GM12878 (cell line): Measurements from ENCODE around the gene RNU6-9. TPM values are rescaled to one million over a fixed set of nuclear protein-coding genes. Genes with fewer than 3 reads are reported as not detected.

Experiments
- ATAC-seq: fragments of 200-7000 bp; cut with Tn5 transposase; 3 replicates; pipeline ENCODE4 v1.9.1; 2020; ENCODE audit warnings: mild to moderate bottlenecking, moderate library complexity
- BruUV-seq: library from RNA; stranded (reverse); fragments of 400-500 nt; replicated peaks from 2 replicates; lab custom pipeline; 2021; lab: Mats Ljungman, UMichigan
- CTCF ChIA-PET: fragments of 300-600 bp; sonication (Branson Sonifier 250); formaldehyde crosslinking; extraction: SDS; loops from one replicate; lab custom pipeline; 2021; ENCODE audit warnings: inconsistent platforms; lab: Yijun Ruan, JAX
- POLR2A ChIA-PET: fragments of 350-600 bp; formaldehyde crosslinking; extraction: SDS; loops from one replicate; lab custom pipeline; 2021; ENCODE audit warnings: inconsistent platforms; lab: Charles Lee
- RAD21 ChIA-PET: fragments of 300-600 bp; sonication (Branson Sonifier 250); formaldehyde crosslinking; loops from one replicate; lab custom pipeline; 2023; ENCODE audit warnings: antibody characterized with exemption; ENCODE audit not compliant: unreplicated experiment; lab: Charles Lee
- SMC1A ChIA-PET: fragments of 300-600 bp; sonication (Branson Sonifier 250); formaldehyde crosslinking; loops from one replicate; lab custom pipeline; 2023; ENCODE audit not compliant: unreplicated experiment, uncharacterized antibody; lab: Charles Lee
- DNase-seq: peaks from one replicate; pipeline ENCODE4 v3.0.0-alpha.2; 2011; ENCODE audit warnings: low read depth, low spot score
- FAIRE-seq: peaks from 3 replicates; lab custom pipeline; 2011; peaks lifted over from hg19 to GRCh38; lab: Jason Lieb, UNC
- H2AFZ ChIP-seq: 2 replicates; pipeline ENCODE4 v1.6.0; 2011; ENCODE audit warnings: low read depth, low read length, control low read depth; ENCODE audit not compliant: control insufficient read depth
- H3K27ac ChIP-seq: 2 replicates; pipeline ENCODE4 v1.5.1; 2011; ENCODE audit warnings: control low read depth; ENCODE audit not compliant: control insufficient read depth, insufficient read depth
- H3K27me3 ChIP-seq, 2 experiments: replicated peaks in 1 of 2; 2 replicates each; pipeline versions ENCODE4 v1.6.0 to v1.6.1; 2011; ENCODE audit warnings: low read length in 1 of 2; ENCODE audit not compliant: control insufficient read depth in 2 of 2, insufficient read depth in 2 of 2
- H3K36me3 ChIP-seq, 2 experiments: 2 replicates each; pipeline ENCODE4 v1.5.1; 2011; ENCODE audit warnings: low read length in 1 of 2; ENCODE audit not compliant: control insufficient read depth in 2 of 2, insufficient read depth in 2 of 2
- H3K4me1 ChIP-seq: 2 replicates; pipeline ENCODE4 v1.6.1; 2011; ENCODE audit warnings: mild to moderate bottlenecking, low read length, moderate library complexity, mixed read lengths; ENCODE audit not compliant: control insufficient read depth, insufficient read depth
- H3K4me2 ChIP-seq: 2 replicates; pipeline ENCODE4 v1.6.0; 2011; ENCODE audit warnings: control low read depth; ENCODE audit not compliant: control insufficient read depth, insufficient read depth
- H3K4me3 ChIP-seq: fragments of 200-600 bp; sonication (generic); 2 replicates; pipeline ENCODE4 v1.5.1; 2016
- H3K79me2 ChIP-seq: 2 replicates; pipeline ENCODE4 v1.6.0; 2011; ENCODE audit warnings: low read length; ENCODE audit not compliant: control insufficient read depth, insufficient read depth
- H3K9ac ChIP-seq: 2 replicates; pipeline ENCODE4 v1.8.0; 2011; ENCODE audit warnings: low read length, control low read depth, mixed read lengths; ENCODE audit not compliant: control insufficient read depth, insufficient read depth
- H3K9me3 ChIP-seq: replicated peaks from 3 replicates; pipeline ENCODE4 v1.5.1; 2011; ENCODE audit warnings: mild to moderate bottlenecking, low read length; ENCODE audit not compliant: control insufficient read depth, insufficient read depth
- H4K20me1 ChIP-seq: 2 replicates; pipeline ENCODE4 v1.6.0; 2011; ENCODE audit not compliant: control insufficient read depth, insufficient read depth
- CHD1 ChIP-seq: IDR thresholded peaks from 2 replicates; pipeline ENCODE4 v1.6.1; 2012; ENCODE audit warnings: low read depth, low read length, improper control_type of control experiment
- CREB1 ChIP-seq: IDR thresholded peaks from 2 replicates; pipeline ENCODE4 v1.6.1; 2012; ENCODE audit warnings: low read depth, mild to moderate bottlenecking, inconsistent platforms
- DPF2 ChIP-seq: fragments of 450-650 bp; IDR thresholded peaks from 2 replicates; pipeline ENCODE4 v1.6.1; 2017; ENCODE audit warnings: mild to moderate bottlenecking
- FOXK2 ChIP-seq: fragments of 450-650 bp; IDR thresholded peaks from 2 replicates; pipeline ENCODE4 v1.6.1; 2017; ENCODE audit warnings: mild to moderate bottlenecking, moderate library complexity
- GABPA ChIP-seq: IDR thresholded peaks from 2 replicates; pipeline ENCODE4 v1.6.1; 2014; ENCODE audit warnings: antibody characterized with exemption, low read depth, mild to moderate bottlenecking, inconsistent platforms
- HDAC2 ChIP-seq: fragments of 200-600 bp; sonication (generic); IDR thresholded peaks from 2 replicates; pipeline ENCODE4 v1.6.1; 2017
- MEF2A ChIP-seq: IDR thresholded peaks from 2 replicates; pipeline ENCODE4 v1.6.1; 2011; ENCODE audit warnings: low read depth, mild to moderate bottlenecking, low read length, moderate library complexity; ENCODE audit not compliant: insufficient read depth
- MYC ChIP-seq: IDR thresholded peaks from 2 replicates; pipeline ENCODE4 v1.6.1; 2011; ENCODE audit warnings: mild to moderate bottlenecking, low read length, moderate library complexity, inconsistent platforms; ENCODE audit not compliant: insufficient read depth, insufficient replicate concordance, insufficient read length, severe bottlenecking
- NBN ChIP-seq: fragments of 450-650 bp; IDR thresholded peaks from 2 replicates; pipeline ENCODE4 v1.6.1; 2016
- NKRF ChIP-seq: fragments of 450-650 bp; conservative IDR thresholded peaks from 2 replicates; pipeline ENCODE4 v1.6.1; 2017; ENCODE audit warnings: mild to moderate bottlenecking, moderate library complexity
- SMARCA5 ChIP-seq: fragments of 450-650 bp; IDR thresholded peaks from 2 replicates; pipeline ENCODE4 v1.6.1; 2017; ENCODE audit warnings: mild to moderate bottlenecking
- SP1 ChIP-seq: IDR thresholded peaks from one replicate; pipeline ENCODE4 v1.6.1; 2011; ENCODE audit warnings: low read depth, low read length
- SRF ChIP-seq, 2 experiments: IDR thresholded peaks; 2 replicates each; pipeline ENCODE4 v1.6.1; 2011; ENCODE audit warnings: low read depth in 2 of 2, low read length in 2 of 2, mild to moderate bottlenecking in 1 of 2, moderate library complexity in 1 of 2
- SUZ12 ChIP-seq: fragments of 200-600 bp; sonication (generic); IDR thresholded peaks from one replicate; pipeline ENCODE4 v1.6.1; 2018; ENCODE audit warnings: antibody characterized with exemption, mild to moderate bottlenecking; ENCODE audit not compliant: unreplicated experiment
- ZNF207 ChIP-seq: fragments of 450-650 bp; IDR thresholded peaks from 2 replicates; pipeline ENCODE4 v1.6.1; 2014; ENCODE audit warnings: antibody characterized with exemption, mild to moderate bottlenecking, borderline replicate concordance
- ZNF274 ChIP-seq: IDR thresholded peaks from one replicate; pipeline ENCODE4 v1.8.0; 2011; ENCODE audit not compliant: insufficient read length, insufficient read depth
- ZSCAN29 ChIP-seq: fragments of 450-650 bp; IDR thresholded peaks from 2 replicates; pipeline ENCODE4 v1.6.1; 2017; ENCODE audit warnings: mild to moderate bottlenecking, moderate library complexity
- WGBS: methylation state at CpG from one replicate; pipeline ENCODE4 v1.1.6; 2016; ENCODE audit warnings: low lambda C conversion rate; ENCODE audit not compliant: insufficient replicate concordance, insufficient coverage; ENCODE audit errors: missing lambda C conversion rate; 5-methylcytosine and 5-hydroxymethylcytosine counted together
- in situ Hi-C: fragments of 300-500 bp; cut with MboI; formaldehyde crosslinking; loops from 9 replicates; pipeline ENCODE4 v1.14.3; 2018; ENCODE audit warnings: mixed read lengths
- intact Hi-C: fragments of 100-400 bp; cut with micrococcal nuclease; formaldehyde crosslinking; loops from one replicate; pipeline ENCODE4 v1.14.2; 2022; ENCODE audit not compliant: unreplicated experiment
- polyA plus RNA-seq, 11 experiments: library from polyadenylated mRNA; depleted of rRNA in 4 of 11; unstranded in 6 of 11; stranded (reverse) in 5 of 11; fragments of >200 nt; fragmentation: Nextera tagmentation in 4 of 11; fragmentation: Illumina TruSeq in 1 of 11; extraction: Ambion mirVana in 4 of 11; extraction: Trizol in 1 of 11; gene quantifications; 1 replicate in 1 of 11; 2 replicates in 10 of 11; pipeline versions ENCODE4 v1.2.1 to v1.2.3, GENCODE V29; 2011 to 2016; ENCODE audit warnings: inconsistent platforms in 2 of 11, missing spikeins in 2 of 11, low read depth in 1 of 11
- total RNA-seq, 4 experiments: library from RNA; depleted of rRNA in 3 of 4; stranded (reverse); fragments of >200 nt in 3 of 4; fragmentation: Illumina TruSeq in 1 of 4; extraction: Trizol in 1 of 4; gene quantifications; 2 replicates each; pipeline versions ENCODE4 v1.2.1 to v1.2.3, GENCODE V29; 2013 to 2021
- TF ChIP-seq, protein P1 (sequence below): IDR thresholded peaks from 2 replicates; pipeline ENCODE4 v1.6.1; 2011; ENCODE audit warnings: mild to moderate bottlenecking, low read depth, low read length, moderate library complexity; ENCODE audit not compliant: insufficient replicate concordance
- TF ChIP-seq, protein P2 (sequence below): fragments of 450-650 bp; IDR thresholded peaks from 2 replicates; pipeline ENCODE4 v1.6.1; 2016; ENCODE audit warnings: mild to moderate bottlenecking, moderate library complexity, borderline replicate concordance

Gene RNU6-9
- total and polyA plus RNA-seq, 10 of the 15 experiments (the other 5 are each of a cell fraction or from before 2014, with no cell fraction given): not detected

GRCh38 chr19:885536-886224 is 7.6 kb upstream of the RNU6-9 start:
- peaks cover 0 to 3% of the 10 kb centered on the region in 2 experiments; a peak in 3 of 4 replicates for H3K36me3 ChIP-seq
- H3K9ac ChIP-seq: no peak overlapping the region
- H3K79me2 ChIP-seq: no peaks in the 10 kb centered on the region
- intact Hi-C loops (no loop called here), in situ Hi-C loops (no loop called here)
- no peak overlapping the region for H3K4me3 ChIP-seq
- BruUV-seq: no TSS peak
- no peaks in the 10 kb centered on the region for H3K4me1 ChIP-seq
- CTCF ChIA-PET: no interaction called here
- no peak overlapping the region for H2AFZ ChIP-seq
- H3K4me2 ChIP-seq: no peak overlapping the region
- no peaks in the 10 kb centered on the region; the same call in 2 of the 3 replicates for H3K9me3 ChIP-seq
- H3K27ac ChIP-seq: no peak overlapping the region
- H3K27me3 ChIP-seq: no peaks in the 10 kb centered on the region
- DNase-seq (no peak), FAIRE-seq (no peak), ATAC-seq (no peak)
- TF ChIP-seq CREB1 (no peak), CHD1 (no peak), ZNF274 (no peak), SP1 (no peak), DPF2 (no peak), ZNF207 (no peak), GABPA (no peak), NKRF (no peak), SRF (IDR thresholded peaks at IDR 0.05; ENCODE audit: low read depth in 2 of 2, low read length in 2 of 2) (no peak), ZSCAN29 (no peak), MEF2A (no peak), MYC (no peak), SMARCA5 (no peak), FOXK2 (no peak), HDAC2 (no peak), NBN (no peak), SUZ12 (no peak)
- TF ChIP-seq, protein P1, sequence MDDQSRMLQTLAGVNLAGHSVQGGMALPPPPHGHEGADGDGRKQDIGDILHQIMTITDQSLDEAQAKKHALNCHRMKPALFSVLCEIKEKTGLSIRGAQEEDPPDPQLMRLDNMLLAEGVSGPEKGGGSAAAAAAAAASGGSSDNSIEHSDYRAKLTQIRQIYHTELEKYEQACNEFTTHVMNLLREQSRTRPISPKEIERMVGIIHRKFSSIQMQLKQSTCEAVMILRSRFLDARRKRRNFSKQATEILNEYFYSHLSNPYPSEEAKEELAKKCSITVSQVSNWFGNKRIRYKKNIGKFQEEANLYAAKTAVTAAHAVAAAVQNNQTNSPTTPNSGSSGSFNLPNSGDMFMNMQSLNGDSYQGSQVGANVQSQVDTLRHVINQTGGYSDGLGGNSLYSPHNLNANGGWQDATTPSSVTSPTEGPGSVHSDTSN: no peak
- TF ChIP-seq, protein P2, sequence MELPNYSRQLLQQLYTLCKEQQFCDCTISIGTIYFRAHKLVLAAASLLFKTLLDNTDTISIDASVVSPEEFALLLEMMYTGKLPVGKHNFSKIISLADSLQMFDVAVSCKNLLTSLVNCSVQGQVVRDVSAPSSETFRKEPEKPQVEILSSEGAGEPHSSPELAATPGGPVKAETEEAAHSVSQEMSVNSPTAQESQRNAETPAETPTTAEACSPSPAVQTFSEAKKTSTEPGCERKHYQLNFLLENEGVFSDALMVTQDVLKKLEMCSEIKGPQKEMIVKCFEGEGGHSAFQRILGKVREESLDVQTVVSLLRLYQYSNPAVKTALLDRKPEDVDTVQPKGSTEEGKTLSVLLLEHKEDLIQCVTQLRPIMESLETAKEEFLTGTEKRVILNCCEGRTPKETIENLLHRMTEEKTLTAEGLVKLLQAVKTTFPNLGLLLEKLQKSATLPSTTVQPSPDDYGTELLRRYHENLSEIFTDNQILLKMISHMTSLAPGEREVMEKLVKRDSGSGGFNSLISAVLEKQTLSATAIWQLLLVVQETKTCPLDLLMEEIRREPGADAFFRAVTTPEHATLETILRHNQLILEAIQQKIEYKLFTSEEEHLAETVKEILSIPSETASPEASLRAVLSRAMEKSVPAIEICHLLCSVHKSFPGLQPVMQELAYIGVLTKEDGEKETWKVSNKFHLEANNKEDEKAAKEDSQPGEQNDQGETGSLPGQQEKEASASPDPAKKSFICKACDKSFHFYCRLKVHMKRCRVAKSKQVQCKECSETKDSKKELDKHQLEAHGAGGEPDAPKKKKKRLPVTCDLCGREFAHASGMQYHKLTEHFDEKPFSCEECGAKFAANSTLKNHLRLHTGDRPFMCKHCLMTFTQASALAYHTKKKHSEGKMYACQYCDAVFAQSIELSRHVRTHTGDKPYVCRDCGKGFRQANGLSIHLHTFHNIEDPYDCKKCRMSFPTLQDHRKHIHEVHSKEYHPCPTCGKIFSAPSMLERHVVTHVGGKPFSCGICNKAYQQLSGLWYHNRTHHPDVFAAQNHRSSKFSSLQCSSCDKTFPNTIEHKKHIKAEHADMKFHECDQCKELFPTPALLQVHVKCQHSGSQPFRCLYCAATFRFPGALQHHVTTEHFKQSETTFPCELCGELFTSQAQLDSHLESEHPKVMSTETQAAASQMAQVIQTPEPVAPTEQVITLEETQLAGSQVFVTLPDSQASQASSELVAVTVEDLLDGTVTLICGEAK: no peak
- POLR2A ChIA-PET: no interaction called here
- RAD21 ChIA-PET: no interaction called here
- SMC1A ChIA-PET: no interaction called here
- H4K20me1 ChIP-seq: no peaks in the 10 kb centered on the region
- WGBS: 97% methylated on average over 63 of the region's 64 CpGs
